Muscle layer of duodenum (tissue), 2 donors: ENCODE data around the gene SRMS.
A peak's percentile ranks its signal among the peaks of the same experiment; 100 is the strongest.

ENCODE experiments used
- H3K27ac ChIP-seq: one replicate; pipeline ENCODE4 v1.7.0; 2013; ENCODE audit warnings: mild to moderate bottlenecking, low read length
- H3K27me3 ChIP-seq: one replicate; pipeline ENCODE4 v1.7.0; 2013; ENCODE audit warnings: low read depth, mild to moderate bottlenecking, control low read depth, low read length
- H3K36me3 ChIP-seq, 2 donors: one replicate each; pipeline ENCODE4 v1.7.0; 2013; ENCODE audit warnings: low read length in 2 of 2, control low read depth in 1 of 2, mild to moderate bottlenecking in 1 of 2; ENCODE audit not compliant: insufficient read depth in 2 of 2, control insufficient read depth in 1 of 2
- H3K4me1 ChIP-seq, 2 donors: one replicate each; pipeline ENCODE4 v1.7.0; 2013; ENCODE audit warnings: low read length in 2 of 2, mild to moderate bottlenecking in 2 of 2, control low read depth in 1 of 2, moderate library complexity in 1 of 2; ENCODE audit not compliant: insufficient read depth in 2 of 2, control insufficient read depth in 1 of 2
- H3K4me3 ChIP-seq, 2 donors: one replicate each; pipeline ENCODE4 v1.7.0; 2013; ENCODE audit warnings: low read length in 2 of 2, low read depth in 1 of 2, mild to moderate bottlenecking in 1 of 2
- H3K9me3 ChIP-seq, 2 donors: one replicate each; pipeline ENCODE4 v1.7.0; 2013; ENCODE audit warnings: low read length in 2 of 2, control low read depth in 1 of 2, mild to moderate bottlenecking in 1 of 2; ENCODE audit not compliant: control insufficient read depth in 1 of 2
- donor health status: healthy.

SRMS gene

GRCh38 chr20:63554361-63555278 lies 7.1 kb upstream of the SRMS start:
- H3K36me3 ChIP-seq, result peaks cover 0 to 6% of the 10 kb centered on the region in 2 donors
- no peaks in the 10 kb centered on the region for H3K9me3 ChIP-seq
- H3K4me3 ChIP-seq, result peak overlapping the region in 1 of 2 donors; percentile 62
- peaks cover 0 to 10% of the 10 kb centered on the region in 2 donors for H3K4me1 ChIP-seq
- no peak overlapping the region for H3K27ac ChIP-seq
- no peaks in the 10 kb centered on the region for H3K27me3 ChIP-seq

GRCh38 chr20:63553933-63554290 lies 6.4 kb upstream of the SRMS start, which contains the start of gene FNDC11:
Gene FNDC11 (plus strand): TSS chr20:63554159. CDS start chr20:63555664, 1,505 bp downstream.
- no peak within 1 kb of the TSS for H3K27ac ChIP-seq
- H3K27me3 ChIP-seq, result no peaks in the 10 kb centered on the region
- H3K4me1 ChIP-seq, result peaks cover 0 to 10% of the 10 kb centered on the region in 2 donors
- peaks cover 0 to 5% of the 10 kb centered on the region in 2 donors for H3K36me3 ChIP-seq
- no peaks in the 10 kb centered on the region for H3K9me3 ChIP-seq
- peak within 1 kb of the TSS; percentile 46 to 62 for H3K4me3 ChIP-seq

GRCh38 chr20:63553251-63553932 lies 5.8 kb upstream of the SRMS start:
- Histone ChIP-seq H3K9me3 (no peaks in the 10 kb centered on the region), H3K4me1 (peaks cover 0 to 10% of the 10 kb centered on the region in 2 donors), H3K36me3 (no peaks in the 10 kb centered on the region), H3K4me3 (peak overlapping the region; percentile 46 to 62), H3K27me3 (peaks cover 4% of the 10 kb centered on the region), H3K27ac (no peak overlapping the region)

- Histone ChIP-seq H3K9me3 (no peaks in the 10 kb centered on the region), H3K4me1 (peaks cover 0 to 10% of the 10 kb centered on the region in 2 donors), H3K4me3 (peak overlapping the region in 1 of 2 donors; percentile 62), H3K27me3 (peaks cover 10% of the 10 kb centered on the region), H3K27ac (no peak overlapping the region), H3K36me3 (no peaks in the 10 kb centered on the region)
Measured at GRCh38 chr20:63552481-63553249, 5.1 kb upstream of the SRMS start.

GRCh38 chr20:63551068-63551467 lies 3.5 kb upstream of the SRMS start:
- peaks cover 0 to 10% of the 10 kb centered on the region in 2 donors for H3K4me1 ChIP-seq
- H3K27ac ChIP-seq, result no peak overlapping the region
- peaks cover 10% of the 10 kb centered on the region for H3K27me3 ChIP-seq
- H3K9me3 ChIP-seq, result no peaks in the 10 kb centered on the region
- H3K36me3 ChIP-seq, result no peaks in the 10 kb centered on the region
- no peak overlapping the region for H3K4me3 ChIP-seq

- H3K27ac ChIP-seq, result no peak overlapping the region
- H3K27me3 ChIP-seq, result peaks cover 14% of the 10 kb centered on the region
- no peak overlapping the region for H3K4me3 ChIP-seq
- no peaks in the 10 kb centered on the region for H3K9me3 ChIP-seq
- H3K4me1 ChIP-seq, result peaks cover 0 to 10% of the 10 kb centered on the region in 2 donors
- H3K36me3 ChIP-seq, result no peaks in the 10 kb centered on the region
Measured at GRCh38 chr20:63549679-63550282, 2.2 kb upstream of the SRMS start.

GRCh38 chr20:63549019-63549418 lies 1.5 kb upstream of the SRMS start:
- Histone ChIP-seq H3K36me3 (no peaks in the 10 kb centered on the region), H3K27me3 (peaks cover 14% of the 10 kb centered on the region), H3K4me1 (peaks cover 0 to 6% of the 10 kb centered on the region in 2 donors), H3K4me3 (no peak overlapping the region), H3K9me3 (no peaks in the 10 kb centered on the region), H3K27ac (no peak overlapping the region)

- H3K27me3 ChIP-seq, result peaks cover 14% of the 10 kb centered on the region
- no peaks in the 10 kb centered on the region for H3K9me3 ChIP-seq
- H3K36me3 ChIP-seq, result no peaks in the 10 kb centered on the region
- peaks cover 0 to 1% of the 10 kb centered on the region in 2 donors for H3K4me1 ChIP-seq
- no peak overlapping the region for H3K4me3 ChIP-seq
- no peak overlapping the region for H3K27ac ChIP-seq
Measured at GRCh38 chr20:63548542-63548941, 993 bp upstream of the SRMS start.

- H3K9me3 ChIP-seq, result no peaks in the 10 kb centered on the region
- H3K4me3 ChIP-seq, result no peak overlapping the region
- H3K4me1 ChIP-seq, result no peaks in the 10 kb centered on the region
- H3K27ac ChIP-seq, result no peak overlapping the region
- peaks cover 14% of the 10 kb centered on the region for H3K27me3 ChIP-seq
- no peaks in the 10 kb centered on the region for H3K36me3 ChIP-seq
Measured at GRCh38 chr20:63546956-63547724, 409 bp downstream of the SRMS start.

GRCh38 chr20:63546256-63546955 lies 1.1 kb downstream of the SRMS start:
- Histone ChIP-seq H3K4me3 (no peak overlapping the region), H3K36me3 (no peaks in the 10 kb centered on the region), H3K27me3 (peaks cover 14% of the 10 kb centered on the region), H3K27ac (no peak overlapping the region), H3K9me3 (no peaks in the 10 kb centered on the region), H3K4me1 (no peaks in the 10 kb centered on the region)
